IPS DF 6.9 (cell line): ENCODE data around the gene GPR63.

Source experiments
- DNase-seq: peaks from one replicate; pipeline ENCODE4 v3.0.0-alpha.2; 2013; ENCODE audit warnings: low read depth, low spot score
- H3K27ac ChIP-seq: one replicate; pipeline ENCODE4 v1.5.1; 2013; ENCODE audit warnings: low read length, control low read depth
- H3K27me3 ChIP-seq: 2 replicates; pipeline ENCODE4 v1.6.1; 2013; ENCODE audit warnings: mild to moderate bottlenecking, low read length; ENCODE audit not compliant: control insufficient read depth, insufficient read depth
- H3K36me3 ChIP-seq: 2 replicates; pipeline ENCODE4 v1.6.1; 2013; ENCODE audit warnings: low read length; ENCODE audit not compliant: control insufficient read depth, insufficient read depth
- H3K4me1 ChIP-seq: 2 replicates; pipeline ENCODE4 v1.6.1; 2013; ENCODE audit warnings: low read length; ENCODE audit not compliant: control insufficient read depth, insufficient read depth
- H3K4me3 ChIP-seq: 2 replicates; pipeline ENCODE4 v1.5.1; 2013; ENCODE audit warnings: mild to moderate bottlenecking, low read length
- H3K9me3 ChIP-seq: 2 replicates; pipeline ENCODE4 v1.6.1; 2013; ENCODE audit warnings: low read length, inconsistent platforms; ENCODE audit not compliant: control insufficient read depth, insufficient read depth
- WGBS: extraction: QIAGEN DNeasy Blood & Tissue Kit; methylation state at CpG from one replicate; pipeline ENCODE4 v1.1.7; 2013; ENCODE audit warnings: mixed read lengths, missing lambda C conversion rate; ENCODE audit not compliant: insufficient read length, insufficient coverage; 5-methylcytosine and 5-hydroxymethylcytosine counted together

The GPR63 gene

GRCh38 chr6:96762599-96762998, 74.7 kb downstream of the GPR63 start:
- DNase-seq = no peak
- Histone ChIP-seq H3K9me3 (no peaks in the 10 kb centered on the region), H3K4me1 (no peaks in the 10 kb centered on the region), H3K27ac (no peak overlapping the region), H3K4me3 (no peak overlapping the region), H3K27me3 (no peaks in the 10 kb centered on the region), H3K36me3 (no peaks in the 10 kb centered on the region)
- no CpG with 5 or more reads among the region's 6 CpGs for WGBS

GRCh38 chr6:96761794-96762193, 75.5 kb downstream of the GPR63 start:
- H3K9me3 ChIP-seq = no peaks in the 10 kb centered on the region
- WGBS = no CpG with 5 or more reads among the region's 12 CpGs

GRCh38 chr6:96760153-96760687, 77.1 kb downstream of the GPR63 start:
- no peaks in the 10 kb centered on the region for H3K4me1 ChIP-seq
- no peaks in the 10 kb centered on the region for H3K36me3 ChIP-seq
- H3K9me3 ChIP-seq = no peaks in the 10 kb centered on the region
- H3K27me3 ChIP-seq = no peaks in the 10 kb centered on the region
- no peak overlapping the region for H3K4me3 ChIP-seq
- no peak overlapping the region for H3K27ac ChIP-seq
- no peak for DNase-seq
- no CpG with 5 or more reads among the region's 4 CpGs for WGBS

More at GRCh38 chr6:96761794-96762193, 75.5 kb downstream of the GPR63 start:
- no peaks in the 10 kb centered on the region for H3K4me1 ChIP-seq
- H3K27me3 ChIP-seq = no peaks in the 10 kb centered on the region
- H3K27ac ChIP-seq = no peak overlapping the region
- no peak overlapping the region for H3K4me3 ChIP-seq
- no peaks in the 10 kb centered on the region for H3K36me3 ChIP-seq
- DNase-seq = no peak

GRCh38 chr6:96755096-96755495, 82.2 kb downstream of the GPR63 start:
- no peaks in the 10 kb centered on the region for H3K9me3 ChIP-seq
- no peaks in the 10 kb centered on the region for H3K4me1 ChIP-seq
- DNase-seq = no peak
- H3K27ac ChIP-seq = no peak overlapping the region
- H3K36me3 ChIP-seq = no peaks in the 10 kb centered on the region
- H3K4me3 ChIP-seq = no peak overlapping the region
- H3K27me3 ChIP-seq = no peaks in the 10 kb centered on the region
- WGBS = no CpG with 5 or more reads among the region's 3 CpGs

GRCh38 chr6:96749891-96750290, 87.4 kb downstream of the GPR63 start:
- DNase-seq = no peak
- H3K36me3 ChIP-seq = no peaks in the 10 kb centered on the region
- no CpG with 5 or more reads among the region's 6 CpGs for WGBS
- no peaks in the 10 kb centered on the region for H3K27me3 ChIP-seq
- H3K4me3 ChIP-seq = no peak overlapping the region
- H3K9me3 ChIP-seq = no peaks in the 10 kb centered on the region
- H3K4me1 ChIP-seq = no peaks in the 10 kb centered on the region
- H3K27ac ChIP-seq = no peak overlapping the region
